GM23338 (cell line): Measurements from ENCODE around the gene CYB5R4.

Source experiments
- CTCF ChIP-seq, 2 experiments: fragments of 200-600 bp in 1 of 2; sonication (generic) in 1 of 2; conservative IDR thresholded peaks; 2 replicates each; pipeline versions ENCODE4 v1.5.1 to v1.6.1; 2016 to 2017; ENCODE audit warnings: antibody characterized with exemption in 2 of 2, low read depth in 2 of 2, mild to moderate bottlenecking in 2 of 2, moderate library complexity in 1 of 2
- EZH2 ChIP-seq: fragments of 200-600 bp; sonication (generic); IDR thresholded peaks from one replicate; pipeline ENCODE4 v1.8.0; 2017; ENCODE audit warnings: antibody characterized with exemption, mild to moderate bottlenecking, low read depth; ENCODE audit not compliant: unreplicated experiment
- JUNB ChIP-seq: IDR thresholded peaks from one replicate; pipeline ENCODE4 v1.6.1; 2016; ENCODE audit warnings: antibody characterized with exemption; ENCODE audit not compliant: unreplicated experiment
- POLR2AphosphoS5 ChIP-seq: IDR thresholded peaks from 2 replicates; pipeline ENCODE4 v1.6.1; 2016; ENCODE audit warnings: antibody characterized with exemption, low read depth
- REST ChIP-seq: IDR thresholded peaks from one replicate; pipeline ENCODE4 v1.6.1; 2018; ENCODE audit warnings: antibody characterized with exemption; ENCODE audit not compliant: unreplicated experiment
- ZNF114 ChIP-seq: fragments of 250-450 bp; sonication (Bioruptor Pico); IDR thresholded peaks from 2 replicates; pipeline ENCODE4 v1.5.0; 2020; ENCODE audit warnings: mild to moderate bottlenecking, moderate library complexity

GRCh38 chr6:83962582-83962981 is 103.1 kb downstream of the CYB5R4 start:
- TF ChIP-seq CTCF (conservative IDR thresholded peaks at IDR 0.05; ENCODE audit: low read depth in 2 of 2) (no peak), REST (no peak), JUNB (no peak), POLR2AphosphoS5 (no peak), EZH2 (no peak), ZNF114 (CRISPR knock-in tag) (no peak)
